Astrocyte of the spinal cord (primary cell): Measurements from ENCODE around the gene OSBPL5.
A peak's percentile ranks its signal among the peaks of the same experiment; 100 is the strongest.

ENCODE experiments used
- DNase-seq: peaks from one replicate; pipeline ENCODE4 v3.0.0; 2011; ENCODE audit warnings: low read depth, low spot score
- H3K4me3 ChIP-seq: 2 replicates; pipeline ENCODE4 v1.5.1; 2011; ENCODE audit warnings: low read depth, mild to moderate bottlenecking, low read length, moderate library complexity
- in situ Hi-C: cut with HindIII; loops from 2 replicates; pipeline ENCODE4 v1.10.0; 2017; ENCODE audit warnings: low sequenced_read_pairs
- TF ChIP-seq, protein P1 (sequence below): IDR thresholded peaks from 2 replicates; pipeline ENCODE4 v1.5.1; 2012; ENCODE audit warnings: low read depth, mild to moderate bottlenecking, low read length, inconsistent platforms

Gene OSBPL5

DNA sequence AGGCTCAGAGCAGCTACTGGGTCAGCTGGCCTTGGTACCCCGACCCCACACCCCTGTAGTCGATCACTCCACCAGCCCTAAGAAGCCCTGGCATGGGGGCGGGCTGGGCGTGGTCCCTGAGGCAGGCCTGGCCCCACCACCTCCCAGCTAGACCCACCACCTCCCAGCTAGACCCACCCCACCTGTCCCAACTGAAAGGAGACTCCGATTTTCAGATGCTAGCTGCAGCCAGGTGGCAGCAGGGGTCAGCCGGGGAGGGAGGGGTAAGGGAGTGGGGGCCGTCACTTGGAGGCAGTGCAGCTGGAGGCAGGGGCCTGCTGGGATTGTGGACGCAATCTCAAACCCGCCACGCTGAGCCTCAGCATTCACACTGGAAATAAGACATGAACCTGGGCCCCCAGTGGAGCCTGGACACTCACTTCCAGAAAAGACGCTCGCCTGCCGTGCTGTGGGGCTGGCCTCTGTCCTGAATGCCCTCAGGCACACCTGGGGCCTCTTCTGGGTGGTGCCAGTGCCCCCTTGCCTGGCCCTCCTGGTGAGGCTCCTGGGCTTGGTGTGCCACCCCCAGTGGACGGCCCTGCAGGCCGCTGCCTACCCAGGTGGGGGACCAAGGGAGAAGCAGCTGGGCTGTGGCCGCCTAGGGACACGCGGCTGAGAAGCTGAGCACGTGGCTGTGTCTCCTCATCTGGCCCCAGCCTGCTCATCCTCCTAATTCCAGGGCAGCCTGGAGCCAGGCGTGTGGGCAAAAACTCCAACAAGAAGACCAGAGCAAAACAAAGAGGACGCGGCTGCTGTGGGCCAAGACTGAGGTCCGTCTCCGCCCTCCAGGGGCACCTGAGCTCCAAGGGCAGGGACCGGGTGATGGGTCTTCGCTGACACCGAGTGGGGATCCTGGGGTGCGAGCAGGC lies 26.7 kb downstream of the OSBPL5 start:
- in situ Hi-C loops = no loop called here
- TF ChIP-seq, protein P1, sequence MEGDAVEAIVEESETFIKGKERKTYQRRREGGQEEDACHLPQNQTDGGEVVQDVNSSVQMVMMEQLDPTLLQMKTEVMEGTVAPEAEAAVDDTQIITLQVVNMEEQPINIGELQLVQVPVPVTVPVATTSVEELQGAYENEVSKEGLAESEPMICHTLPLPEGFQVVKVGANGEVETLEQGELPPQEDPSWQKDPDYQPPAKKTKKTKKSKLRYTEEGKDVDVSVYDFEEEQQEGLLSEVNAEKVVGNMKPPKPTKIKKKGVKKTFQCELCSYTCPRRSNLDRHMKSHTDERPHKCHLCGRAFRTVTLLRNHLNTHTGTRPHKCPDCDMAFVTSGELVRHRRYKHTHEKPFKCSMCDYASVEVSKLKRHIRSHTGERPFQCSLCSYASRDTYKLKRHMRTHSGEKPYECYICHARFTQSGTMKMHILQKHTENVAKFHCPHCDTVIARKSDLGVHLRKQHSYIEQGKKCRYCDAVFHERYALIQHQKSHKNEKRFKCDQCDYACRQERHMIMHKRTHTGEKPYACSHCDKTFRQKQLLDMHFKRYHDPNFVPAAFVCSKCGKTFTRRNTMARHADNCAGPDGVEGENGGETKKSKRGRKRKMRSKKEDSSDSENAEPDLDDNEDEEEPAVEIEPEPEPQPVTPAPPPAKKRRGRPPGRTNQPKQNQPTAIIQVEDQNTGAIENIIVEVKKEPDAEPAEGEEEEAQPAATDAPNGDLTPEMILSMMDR = peak; percentile 1
- DNase-seq = no peak
- H3K4me3 ChIP-seq = no peak overlapping the region

DNA sequence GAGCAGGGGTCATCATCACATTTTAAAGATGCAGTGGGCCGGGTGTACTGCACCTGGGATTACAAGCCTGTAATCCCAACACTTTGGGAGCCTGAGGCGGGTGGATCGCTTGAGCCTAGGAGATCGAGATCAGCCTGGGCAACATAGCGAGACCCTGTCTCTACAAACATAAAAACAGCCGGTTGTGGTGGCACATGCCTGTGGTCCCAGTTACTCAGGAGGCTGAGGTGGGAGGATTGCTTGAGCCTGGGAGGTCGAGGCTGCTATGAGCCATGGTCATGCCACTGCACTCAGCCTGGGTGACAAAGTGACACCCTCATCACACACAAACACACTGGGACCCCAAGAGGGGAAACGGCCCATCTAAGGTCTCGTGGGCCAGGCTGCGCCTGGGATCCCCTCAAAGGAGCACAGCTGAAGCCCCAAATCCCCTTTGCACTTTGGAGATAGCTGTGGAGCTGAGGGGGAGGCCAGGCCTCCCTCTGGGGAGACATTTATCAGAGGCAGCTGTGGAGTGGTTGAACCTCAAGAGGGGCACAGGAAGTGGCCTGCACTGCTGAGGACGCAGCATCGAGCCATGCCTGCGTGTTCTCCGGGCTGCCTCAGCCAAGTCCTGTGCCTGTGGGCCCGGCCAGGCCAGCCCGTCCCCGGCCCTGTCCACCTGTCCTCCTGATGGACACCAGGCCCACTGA lies 27.5 kb downstream of the OSBPL5 start:
- no peak overlapping the region for H3K4me3 ChIP-seq
- TF ChIP-seq, protein P1 = no peak
- DNase-seq = no peak
- in situ Hi-C loops = no loop called here

DNA sequence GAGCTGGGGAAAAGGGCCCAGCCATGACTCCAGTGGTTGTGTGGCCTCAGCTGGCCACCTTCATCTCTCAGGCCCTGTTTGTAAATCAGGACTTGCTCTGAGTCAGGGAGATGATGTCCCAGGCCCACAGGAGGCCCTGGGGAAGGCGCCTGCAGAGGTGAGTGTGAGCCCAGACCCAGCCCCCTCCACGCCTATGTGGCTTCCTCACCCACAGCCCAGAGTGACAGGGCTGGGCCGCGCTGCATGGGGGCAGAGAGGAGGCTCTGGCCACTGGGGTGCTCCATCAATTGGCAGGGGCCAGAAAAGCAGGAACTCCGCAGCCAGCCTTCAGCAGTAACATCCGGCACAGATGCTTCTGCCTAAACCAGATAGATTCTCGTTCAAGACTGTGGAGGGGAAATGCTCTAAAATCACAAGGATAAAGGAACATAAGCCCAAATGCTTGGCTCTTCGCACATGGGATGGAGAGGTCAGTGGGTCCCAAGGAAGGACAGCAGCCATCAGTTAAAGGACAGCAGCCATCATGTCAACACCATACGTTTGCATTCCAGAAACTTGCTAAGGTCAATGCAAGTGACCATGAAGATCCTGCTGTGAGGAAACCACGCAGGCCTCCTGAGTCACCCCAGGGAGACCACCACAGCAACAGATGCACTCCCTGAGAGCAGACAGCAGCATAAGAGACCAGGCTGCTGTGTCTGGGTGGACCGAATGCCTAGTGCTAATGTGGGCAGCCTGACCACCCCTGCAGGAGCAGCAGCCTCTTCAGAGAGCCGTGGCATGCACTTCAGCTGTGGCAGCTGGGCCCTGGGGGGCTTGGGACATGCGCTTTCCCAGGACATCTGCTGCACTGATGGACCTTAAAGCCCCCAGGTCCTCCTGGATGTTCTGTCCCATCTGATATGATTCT lies 28.3 kb downstream of the OSBPL5 start:
- DNase-seq = peak; percentile 42
- TF ChIP-seq, protein P1 = no peak
- in situ Hi-C loops = no loop called here
- H3K4me3 ChIP-seq = no peak overlapping the region

DNA sequence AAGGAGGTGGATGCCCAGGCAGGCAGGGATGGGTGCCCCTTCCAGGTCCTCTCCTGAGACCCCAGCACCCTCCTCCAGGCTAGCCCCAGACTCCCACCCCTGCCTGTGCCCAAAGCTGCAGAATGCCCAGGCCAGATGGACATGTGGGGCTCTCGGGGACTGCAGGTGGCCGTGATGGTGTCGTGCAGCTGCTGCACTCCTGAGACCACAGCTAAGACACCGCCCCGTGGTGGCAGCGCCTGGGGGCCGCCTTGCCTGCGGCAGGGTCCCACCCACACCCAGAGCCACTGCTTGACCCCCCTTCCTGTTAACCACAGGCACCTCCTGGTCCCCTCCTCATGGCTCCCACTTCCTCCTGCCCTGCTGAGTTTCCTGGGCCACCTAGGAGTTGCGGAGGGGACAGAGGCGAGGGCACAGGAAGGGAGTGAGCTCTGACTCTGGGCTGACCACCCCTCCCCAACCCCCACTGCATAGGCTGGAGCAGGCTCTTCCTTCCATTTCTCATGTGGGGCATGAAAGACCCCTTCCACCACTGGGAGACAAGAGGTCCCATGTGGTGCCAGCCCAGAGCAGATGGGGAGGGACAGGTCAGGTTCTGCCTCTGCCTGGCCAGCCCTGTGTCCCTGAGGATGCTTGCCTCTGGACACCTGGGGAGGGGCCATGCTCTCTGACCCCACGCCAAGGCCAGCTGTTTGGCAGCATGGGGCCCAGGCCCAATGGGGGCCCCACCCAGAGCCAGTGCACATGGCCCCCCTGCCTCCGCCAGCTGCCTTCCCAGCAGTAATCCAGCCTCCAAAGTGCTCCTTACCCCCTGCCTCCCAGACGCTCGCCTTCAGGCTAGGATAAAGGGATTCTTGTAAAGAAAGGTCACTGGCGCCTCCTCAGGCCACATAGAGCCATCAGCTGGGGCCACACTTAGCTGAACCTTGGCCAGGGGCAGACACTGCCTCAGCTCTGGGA lies 29.3 kb downstream of the OSBPL5 start:
- TF ChIP-seq, protein P1 = no peak
- H3K4me3 ChIP-seq = no peak overlapping the region
- no peak for DNase-seq
- in situ Hi-C loops = no loop called here

DNA sequence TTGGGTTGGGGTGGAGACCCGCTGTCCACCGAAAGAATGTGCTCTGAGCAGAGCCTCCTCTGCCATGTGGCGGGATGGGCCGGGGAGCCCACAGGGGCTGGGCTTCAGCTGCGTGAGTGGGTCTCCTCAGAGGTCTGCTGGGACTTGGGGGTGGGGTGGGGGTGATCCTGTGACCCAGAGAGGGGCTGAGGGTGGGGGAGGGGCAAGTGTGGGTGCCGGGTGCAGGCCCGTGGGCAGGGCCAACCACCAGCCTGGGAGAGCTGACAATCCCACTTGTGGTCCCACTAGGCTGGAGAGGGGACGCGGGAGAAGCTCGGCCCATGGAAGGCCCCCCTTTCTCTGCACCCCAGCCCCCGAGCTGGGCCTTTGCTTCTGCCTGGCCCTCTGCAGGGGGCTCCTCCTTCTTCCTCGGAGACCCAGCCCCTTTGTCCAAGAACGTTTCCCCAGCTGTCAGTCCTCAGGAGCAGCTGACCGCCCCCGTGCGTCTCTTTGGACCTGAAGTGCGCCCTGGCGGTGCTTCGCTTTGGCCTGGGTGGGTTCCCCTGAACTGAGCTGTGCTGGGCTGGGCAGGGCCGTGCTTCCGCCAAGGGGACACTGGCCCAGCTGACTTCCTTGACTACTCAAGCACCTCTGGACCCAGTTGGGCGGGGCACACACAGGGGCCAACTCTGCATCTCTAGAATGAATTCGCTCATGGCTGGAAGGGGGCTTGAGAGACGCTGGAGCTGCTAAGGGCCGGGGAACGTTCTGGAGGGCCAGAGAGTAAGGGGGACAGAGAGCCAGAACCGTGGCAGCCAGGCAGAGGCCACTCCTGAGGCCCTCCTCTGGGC lies 30.2 kb downstream of the OSBPL5 start:
- no peak for DNase-seq
- in situ Hi-C loops = no loop called here
- TF ChIP-seq, protein P1 = no peak

More for the DNA sequence above, 30.2 kb downstream of the OSBPL5 start:
- H3K4me3 ChIP-seq = no peak overlapping the region
